Liver (tissue), 9 donors: ENCODE data around the gene DGKQ. TPM values are rescaled to one million over a fixed set of nuclear protein-coding genes. Genes with fewer than 3 reads are reported as not detected.
"Not testable (repeated sequence)": the region's sequence is repeated elsewhere in the genome, so short reads cannot be mapped to it uniquely, and the experiment has no call there.

ENCODE experiments used
- DNase-seq: peaks from one replicate; pipeline ENCODE4 v3.0.0-alpha.2; 2017; ENCODE audit warnings: low spot score
- H3K27ac ChIP-seq, 2 donors: one replicate each; pipeline ENCODE4 v1.7.0; 2013; ENCODE audit warnings: inconsistent platforms in 2 of 2, low read length in 2 of 2, control low read depth in 1 of 2, low read depth in 1 of 2, mild to moderate bottlenecking in 1 of 2
- H3K27me3 ChIP-seq, 4 donors: one replicate each; pipeline versions ENCODE4 v1.6.1 to v1.7.0; 2013; ENCODE audit warnings: low read length in 3 of 4, inconsistent platforms in 1 of 4, mild to moderate bottlenecking in 1 of 4, moderate library complexity in 1 of 4; ENCODE audit not compliant: control insufficient read depth in 4 of 4, insufficient read depth in 4 of 4
- H3K36me3 ChIP-seq, 4 donors: one replicate each; pipeline versions ENCODE4 v1.6.1 to v1.7.0; 2013; ENCODE audit warnings: low read length in 3 of 4, mild to moderate bottlenecking in 3 of 4, low read depth in 1 of 4, moderate library complexity in 1 of 4; ENCODE audit not compliant: control insufficient read depth in 4 of 4, insufficient read depth in 3 of 4
- H3K4me1 ChIP-seq, 4 donors: one replicate each; pipeline versions ENCODE4 v1.6.1 to v1.7.0; 2013; ENCODE audit warnings: low read length in 3 of 4, mild to moderate bottlenecking in 3 of 4, moderate library complexity in 1 of 4; ENCODE audit not compliant: control insufficient read depth in 4 of 4, insufficient read depth in 4 of 4
- H3K4me3 ChIP-seq, 3 donors: one replicate each; pipeline versions ENCODE4 v1.6.1 to v1.7.0; 2013; ENCODE audit warnings: low read length in 3 of 3, control low read depth in 1 of 3, low read depth in 1 of 3, mild to moderate bottlenecking in 1 of 3
- H3K9ac ChIP-seq, 2 donors: one replicate each; pipeline ENCODE4 v1.7.0; 2013; ENCODE audit warnings: low read length in 2 of 2, mild to moderate bottlenecking in 2 of 2, moderate library complexity in 2 of 2, control low read depth in 1 of 2, low read depth in 1 of 2
- H3K9me3 ChIP-seq, 4 donors: one replicate each; pipeline versions ENCODE4 v1.6.1 to v1.7.0; 2013; ENCODE audit warnings: low read length in 3 of 4; ENCODE audit not compliant: control insufficient read depth in 4 of 4
- ATF3 ChIP-seq: IDR thresholded peaks from 2 replicates; pipeline ENCODE4 v1.6.1; 2016; ENCODE audit warnings: antibody characterized with exemption
- FOXA1 ChIP-seq: IDR thresholded peaks from 2 replicates; pipeline ENCODE4 v1.6.1; 2016; ENCODE audit warnings: antibody characterized with exemption
- FOXA2 ChIP-seq: IDR thresholded peaks from 2 replicates; pipeline ENCODE4 v1.6.1; 2016; ENCODE audit warnings: antibody characterized with exemption
- GABPA ChIP-seq, 2 donors: IDR thresholded peaks in 1 of 2; conservative IDR thresholded peaks in 1 of 2; 2 replicates each; pipeline ENCODE4 v1.6.1; 2016; ENCODE audit warnings: antibody characterized with exemption in 2 of 2, mild to moderate bottlenecking in 1 of 2, moderate library complexity in 1 of 2
- HNF4G ChIP-seq: IDR thresholded peaks from 2 replicates; pipeline ENCODE4 v1.6.1; 2016; ENCODE audit warnings: antibody characterized with exemption
- MAX ChIP-seq: IDR thresholded peaks from 2 replicates; pipeline ENCODE4 v1.6.1; 2016; ENCODE audit warnings: antibody characterized with exemption
- NR2F2 ChIP-seq: IDR thresholded peaks from 2 replicates; pipeline ENCODE4 v1.6.1; 2016; ENCODE audit warnings: antibody characterized with exemption
- REST ChIP-seq: IDR thresholded peaks from 2 replicates; pipeline ENCODE4 v1.6.1; 2016; ENCODE audit warnings: antibody characterized with exemption, mild to moderate bottlenecking
- TAF1 ChIP-seq: conservative IDR thresholded peaks from 2 replicates; pipeline ENCODE4 v1.6.1; 2016; ENCODE audit warnings: antibody characterized with exemption, mild to moderate bottlenecking
- ZBTB33 ChIP-seq: IDR thresholded peaks from 2 replicates; pipeline ENCODE4 v1.6.1; 2016; ENCODE audit warnings: antibody characterized with exemption
- WGBS: extraction: QIAGEN DNeasy Blood & Tissue Kit; methylation state at CpG from one replicate; pipeline ENCODE4 v1.1.7; 2013; 5-methylcytosine and 5-hydroxymethylcytosine counted together
- polyA plus RNA-seq, 2 donors: library from polyadenylated mRNA; stranded (reverse) in 1 of 2; unstranded in 1 of 2; fragments of 200-250 nt in 1 of 2; fragments of >200 nt in 1 of 2; fragmentation: Nextera tagmentation in 1 of 2; extraction: Ambion mirVana in 1 of 2; gene quantifications; one replicate each; pipeline versions ENCODE4 v1.2.1 to v1.2.3, GENCODE V29; 2013 to 2015
- total RNA-seq, 2 donors: library from RNA; depleted of rRNA; stranded (reverse); fragments of >200 nt; gene quantifications; one replicate each; pipeline ENCODE4 v1.2.3, GENCODE V29; 2014
- donor health status: healthy.
- donor health status: healthy.
- donor health status: healthy.
- donor health status: healthy.
- donor health status: healthy.

The DGKQ gene
- total and polyA plus RNA-seq, 4 donors: 1.5 to 8.8 (median 3.6) TPM

- H3K4me3 ChIP-seq: no peak overlapping the region
- H3K9ac ChIP-seq: no peak overlapping the region
- TF ChIP-seq FOXA1: no peak
- TF ChIP-seq FOXA2: peak; percentile 56
- H3K27ac ChIP-seq: no peak overlapping the region
- H3K36me3 ChIP-seq: no peaks in the 10 kb centered on the region
- H3K4me1 ChIP-seq: peaks cover 5 to 37% (median 33%) of the 10 kb centered on the region in 4 donors
- H3K9me3 ChIP-seq: no peaks in the 10 kb centered on the region
- DNase-seq: no peak
- H3K27me3 ChIP-seq: no peaks in the 10 kb centered on the region
- 39% methylated on average over 3 of the region's 3 CpGs for WGBS
Observed at GRCh38 chr4:930028-930551, 43.3 kb downstream of the DGKQ start.

GRCh38 chr4:929096-929765 is 44.1 kb downstream of the DGKQ start:
- Histone ChIP-seq H3K27ac (no peak overlapping the region), H3K4me3 (no peak overlapping the region), H3K9ac (no peak overlapping the region), H3K4me1 (peaks cover 9 to 37% (median 33%) of the 10 kb centered on the region in 4 donors), H3K27me3 (no peaks in the 10 kb centered on the region), H3K36me3 (no peaks in the 10 kb centered on the region), H3K9me3 (no peaks in the 10 kb centered on the region)
- TF ChIP-seq ZBTB33 (no peak), REST (no peak)
- 94% methylated on average over 17 of the region's 17 CpGs for WGBS
- no peak for DNase-seq

GRCh38 chr4:927566-927965 is 45.8 kb downstream of the DGKQ start:
- H3K27ac ChIP-seq, H3K4me3 ChIP-seq, H3K9ac ChIP-seq, H3K36me3 ChIP-seq, DNase-seq, H3K9me3 ChIP-seq, H3K27me3 ChIP-seq: not testable (repeated sequence)
- 95% methylated on average over 21 of the region's 21 CpGs for WGBS
- peaks cover 9 to 28% (median 26%) of the 10 kb centered on the region in 4 donors for H3K4me1 ChIP-seq

GRCh38 chr4:926538-926937 is 46.8 kb downstream of the DGKQ start:
- no peak overlapping the region for H3K27ac ChIP-seq
- peaks cover 9 to 27% (median 26%) of the 10 kb centered on the region in 4 donors for H3K4me1 ChIP-seq
- no peak overlapping the region for H3K9ac ChIP-seq
- no peak for TF ChIP-seq HNF4G
- no peak for TF ChIP-seq MAX
- TF ChIP-seq NR2F2: no peak
- TF ChIP-seq FOXA2: no peak
- no peak for TF ChIP-seq TAF1
- no peak for TF ChIP-seq ATF3
- TF ChIP-seq GABPA (IDR thresholded peaks at IDR 0.05 in 1 of 2, conservative IDR thresholded peaks at IDR 0.05 in 1 of 2): no peak
- no peak for TF ChIP-seq REST
- peaks cover 0 to 2% (median under 1%) of the 10 kb centered on the region in 4 donors for H3K36me3 ChIP-seq
- no peak overlapping the region for H3K4me3 ChIP-seq
- WGBS: 92% methylated on average over 15 of the region's 17 CpGs
- DNase-seq: no peak
- no peaks in the 10 kb centered on the region for H3K27me3 ChIP-seq
- no peaks in the 10 kb centered on the region for H3K9me3 ChIP-seq
